ENCODE data around the gene LOX. TPM values are rescaled to one million over a fixed set of nuclear protein-coding genes. Genes with fewer than 3 reads are reported as not detected.
"Not testable (repeated sequence)": the region's sequence is repeated elsewhere in the genome, so short reads cannot be mapped to it uniquely, and the experiment has no call there.

Gene LOX
- total and polyA plus RNA-seq, 7 donors = 1.8 to 21.6 (median 7.6) TPM; not detected in 1

- Histone ChIP-seq H3K27me3 (no peaks in the 10 kb centered on the region), H3K36me3 (no peaks in the 10 kb centered on the region), H3K4me1 (no peaks in the 10 kb centered on the region), H3K4me3 (no peak overlapping the region), H3K9me3 (no peaks in the 10 kb centered on the region), H3K27ac (no peak overlapping the region)
- DNase-seq = no peak
- 36 to 45% methylated on average over 4 of the region's 4 CpGs for WGBS, 2 donors
- intact Hi-C loops (cut with DNase I) = no loop called here
- TF ChIP-seq CTCF (IDR thresholded peaks at IDR 0.05) = peak in 3 of 4 experiments; percentile 10 to 54 (median 17)
- no peak for TF ChIP-seq POLR2AphosphoS5 (IDR thresholded peaks at IDR 0.05)
- TF ChIP-seq EP300 (IDR thresholded peaks at IDR 0.05) = no peak
Measured at GRCh38 chr5:122101636-122102285, 23.7 kb upstream of the LOX start.

GRCh38 chr5:122099060-122099790 is 21.2 kb upstream of the LOX start:
- WGBS, 2 donors = 91 to 92% methylated on average over 6 of the region's 6 CpGs
- Histone ChIP-seq H3K27me3 (no peaks in the 10 kb centered on the region), H3K36me3 (no peaks in the 10 kb centered on the region), H3K9me3 (no peaks in the 10 kb centered on the region), H3K27ac (no peak overlapping the region), H3K4me3 (no peak overlapping the region), H3K4me1 (peaks cover 0 to 9% (median 4%) of the 10 kb centered on the region in 4 donors)
- TF ChIP-seq EP300 (IDR thresholded peaks at IDR 0.05) = no peak
- TF ChIP-seq POLR2AphosphoS5 (IDR thresholded peaks at IDR 0.05) = no peak
- no peak for TF ChIP-seq POLR2A (IDR thresholded peaks at IDR 0.05)
- DNase-seq = no peak
- intact Hi-C loops (cut with DNase I) = no loop called here

GRCh38 chr5:122097391-122097790 is 19.3 kb upstream of the LOX start:
- DNase-seq = no peak
- 89% methylated on average over 1 of the region's 1 CpG for WGBS, 2 donors
- H3K36me3 ChIP-seq = no peaks in the 10 kb centered on the region
- intact Hi-C loops (cut with DNase I) = no loop called here
- H3K4me1 ChIP-seq = peaks cover 0 to 25% (median 14%) of the 10 kb centered on the region in 4 donors
- no peak overlapping the region for H3K27ac ChIP-seq
- TF ChIP-seq POLR2AphosphoS5 (IDR thresholded peaks at IDR 0.05) = no peak
- no peak for TF ChIP-seq POLR2A (IDR thresholded peaks at IDR 0.05)
- TF ChIP-seq EP300 (IDR thresholded peaks at IDR 0.05) = no peak
- no peak for TF ChIP-seq CTCF (IDR thresholded peaks at IDR 0.05)
- H3K27me3 ChIP-seq = no peaks in the 10 kb centered on the region
- no peak overlapping the region for H3K4me3 ChIP-seq
- no peaks in the 10 kb centered on the region for H3K9me3 ChIP-seq

- 77 to 79% methylated on average over 3 of the region's 3 CpGs for WGBS, 2 donors
- intact Hi-C loops (cut with DNase I) = no loop called here
- Histone ChIP-seq H3K4me1 (peaks cover 0 to 30% (median 14%) of the 10 kb centered on the region in 4 donors), H3K4me3 (no peak overlapping the region), H3K27ac (no peak overlapping the region), H3K27me3 (no peaks in the 10 kb centered on the region), H3K36me3 (no peaks in the 10 kb centered on the region), H3K9me3 (no peaks in the 10 kb centered on the region)
- no peak for DNase-seq
- TF ChIP-seq EP300 (IDR thresholded peaks at IDR 0.05) = no peak
- no peak for TF ChIP-seq POLR2A (IDR thresholded peaks at IDR 0.05)
- TF ChIP-seq POLR2AphosphoS5 (IDR thresholded peaks at IDR 0.05) = no peak
- TF ChIP-seq CTCF (IDR thresholded peaks at IDR 0.05) = no peak
Measured at GRCh38 chr5:122095158-122095557, 17.1 kb upstream of the LOX start.

GRCh38 chr5:122094251-122094650 is 16.2 kb upstream of the LOX start:
- H3K4me3 ChIP-seq; H3K9me3 ChIP-seq; H3K27me3 ChIP-seq; DNase-seq; H3K36me3 ChIP-seq; intact Hi-C loops (cut with DNase I); H3K27ac ChIP-seq: not testable (repeated sequence)
- WGBS, 2 donors = 79 to 93% methylated on average over 5 of the region's 5 CpGs
- H3K4me1 ChIP-seq = peaks cover 0 to 30% (median 14%) of the 10 kb centered on the region in 4 donors
